Ovary (tissue), 3 donors: ENCODE data around the gene PALLD.

Experiments used
- EP300 ChIP-seq: sonication (generic); formaldehyde crosslinking; IDR thresholded peaks from one replicate; pipeline ENCODE4 v1.6.1; 2017; ENCODE audit warnings: antibody characterized with exemption
- POLR2A ChIP-seq: fragments of 450-650 bp; IDR thresholded peaks from one replicate; pipeline ENCODE4 v1.6.1; 2017; ENCODE audit warnings: antibody characterized with exemption, mild to moderate bottlenecking, moderate library complexity
- TF ChIP-seq, protein P1 (sequence below), 3 donors: fragments of 450-650 bp in 2 of 3; fragments of 200-600 bp in 1 of 3; IDR thresholded peaks; one replicate each; pipeline versions ENCODE4 v1.5.1 to v1.8.0; 2016 to 2022; ENCODE audit warnings: antibody characterized with exemption in 3 of 3, mild to moderate bottlenecking in 1 of 3
- donor health status: DM: no; HTN: no; CAD: no.

- TF ChIP-seq, protein P1, sequence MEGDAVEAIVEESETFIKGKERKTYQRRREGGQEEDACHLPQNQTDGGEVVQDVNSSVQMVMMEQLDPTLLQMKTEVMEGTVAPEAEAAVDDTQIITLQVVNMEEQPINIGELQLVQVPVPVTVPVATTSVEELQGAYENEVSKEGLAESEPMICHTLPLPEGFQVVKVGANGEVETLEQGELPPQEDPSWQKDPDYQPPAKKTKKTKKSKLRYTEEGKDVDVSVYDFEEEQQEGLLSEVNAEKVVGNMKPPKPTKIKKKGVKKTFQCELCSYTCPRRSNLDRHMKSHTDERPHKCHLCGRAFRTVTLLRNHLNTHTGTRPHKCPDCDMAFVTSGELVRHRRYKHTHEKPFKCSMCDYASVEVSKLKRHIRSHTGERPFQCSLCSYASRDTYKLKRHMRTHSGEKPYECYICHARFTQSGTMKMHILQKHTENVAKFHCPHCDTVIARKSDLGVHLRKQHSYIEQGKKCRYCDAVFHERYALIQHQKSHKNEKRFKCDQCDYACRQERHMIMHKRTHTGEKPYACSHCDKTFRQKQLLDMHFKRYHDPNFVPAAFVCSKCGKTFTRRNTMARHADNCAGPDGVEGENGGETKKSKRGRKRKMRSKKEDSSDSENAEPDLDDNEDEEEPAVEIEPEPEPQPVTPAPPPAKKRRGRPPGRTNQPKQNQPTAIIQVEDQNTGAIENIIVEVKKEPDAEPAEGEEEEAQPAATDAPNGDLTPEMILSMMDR (IDR thresholded peaks at IDR 0.05), result no peak
- TF ChIP-seq EP300 (no peak), POLR2A (no peak)
Observed at GRCh38 chr4:168667376-168667775, 170.5 kb downstream of the PALLD start.
